Common myeloid progenitor, CD34-positive (primary cell): ENCODE data around the gene ZNF684.
A peak's percentile ranks its signal among the peaks of the same experiment; 100 is the strongest.

Experiments
- CTCF ChIA-PET: fragments of 350-600 bp; sonication (Branson Sonifier 250); formaldehyde crosslinking; loops from one replicate; lab custom pipeline; 2021; ENCODE audit warnings: antibody characterized with exemption; lab: Charles Lee
- POLR2A ChIA-PET: fragments of 350-600 bp; sonication (Branson Sonifier 250); formaldehyde crosslinking; loops from one replicate; lab custom pipeline; 2021; ENCODE audit warnings: antibody characterized with exemption; lab: Charles Lee
- DNase-seq, 3 donors: peaks; one replicate each; pipeline versions ENCODE4 v3.0.0 to v3.0.0-alpha.2; 2013
- H3K27ac ChIP-seq, 2 experiments: 1 replicate in 1 of 2; 2 replicates in 1 of 2; pipeline ENCODE4 v1.7.0; 2013; ENCODE audit warnings: inconsistent platforms in 2 of 2, low read length in 2 of 2, mild to moderate bottlenecking in 2 of 2, low read depth in 1 of 2, moderate library complexity in 1 of 2; ENCODE audit not compliant: severe bottlenecking in 2 of 2, insufficient read depth in 1 of 2, poor library complexity in 1 of 2
- H3K27me3 ChIP-seq, 5 experiments: replicated peaks in 2 of 5; 1 replicate in 3 of 5; 2 replicates in 2 of 5; pipeline versions ENCODE4 v1.6.1 to v1.7.0; 2013; ENCODE audit warnings: low read length in 4 of 5, mild to moderate bottlenecking in 2 of 5, moderate library complexity in 2 of 5, inconsistent platforms in 1 of 5; ENCODE audit not compliant: insufficient read depth in 5 of 5, control insufficient read depth in 4 of 5
- H3K36me3 ChIP-seq, 4 experiments: 1 replicate in 2 of 4; 2 replicates in 2 of 4; pipeline versions ENCODE4 v1.6.1 to v1.7.0; 2013; ENCODE audit warnings: low read length in 3 of 4, control low read depth in 1 of 4, mild to moderate bottlenecking in 1 of 4; ENCODE audit not compliant: control insufficient read depth in 4 of 4, insufficient read depth in 4 of 4
- H3K4me1 ChIP-seq, 4 experiments: 1 replicate in 3 of 4; 2 replicates in 1 of 4; pipeline versions ENCODE4 v1.6.1 to v1.7.1; 2013; ENCODE audit warnings: low read length in 3 of 4, mild to moderate bottlenecking in 3 of 4, control low read depth in 1 of 4, inconsistent platforms in 1 of 4, moderate library complexity in 1 of 4; ENCODE audit not compliant: control insufficient read depth in 4 of 4, insufficient read depth in 4 of 4; ENCODE audit errors: control extremely low read depth in 1 of 4
- H3K4me3 ChIP-seq, 7 experiments: 1 replicate in 4 of 7; 2 replicates in 3 of 7; pipeline versions ENCODE4 v1.5.1 to v1.7.0; 2013; ENCODE audit warnings: mild to moderate bottlenecking in 7 of 7, low read length in 6 of 7, moderate library complexity in 6 of 7, inconsistent platforms in 2 of 7, low read depth in 2 of 7, control low read depth in 1 of 7; ENCODE audit not compliant: insufficient read depth in 4 of 7, control insufficient read depth in 1 of 7; ENCODE audit errors: extremely low read depth in 1 of 7
- H3K9me3 ChIP-seq, 5 experiments: 1 replicate in 4 of 5; 2 replicates in 1 of 5; pipeline versions ENCODE4 v1.6.1 to v1.7.1; 2013; ENCODE audit warnings: low read length in 4 of 5, mild to moderate bottlenecking in 2 of 5, inconsistent platforms in 1 of 5, low read depth in 1 of 5, moderate library complexity in 1 of 5; ENCODE audit not compliant: control insufficient read depth in 4 of 5, insufficient read depth in 2 of 5; ENCODE audit errors: control extremely low read depth in 1 of 5
- WGBS: methylation state at CpG from one replicate; pipeline ENCODE4 v1.1.5; 2013; ENCODE audit not compliant: insufficient coverage; 5-methylcytosine and 5-hydroxymethylcytosine counted together

The ZNF684 gene

DNA sequence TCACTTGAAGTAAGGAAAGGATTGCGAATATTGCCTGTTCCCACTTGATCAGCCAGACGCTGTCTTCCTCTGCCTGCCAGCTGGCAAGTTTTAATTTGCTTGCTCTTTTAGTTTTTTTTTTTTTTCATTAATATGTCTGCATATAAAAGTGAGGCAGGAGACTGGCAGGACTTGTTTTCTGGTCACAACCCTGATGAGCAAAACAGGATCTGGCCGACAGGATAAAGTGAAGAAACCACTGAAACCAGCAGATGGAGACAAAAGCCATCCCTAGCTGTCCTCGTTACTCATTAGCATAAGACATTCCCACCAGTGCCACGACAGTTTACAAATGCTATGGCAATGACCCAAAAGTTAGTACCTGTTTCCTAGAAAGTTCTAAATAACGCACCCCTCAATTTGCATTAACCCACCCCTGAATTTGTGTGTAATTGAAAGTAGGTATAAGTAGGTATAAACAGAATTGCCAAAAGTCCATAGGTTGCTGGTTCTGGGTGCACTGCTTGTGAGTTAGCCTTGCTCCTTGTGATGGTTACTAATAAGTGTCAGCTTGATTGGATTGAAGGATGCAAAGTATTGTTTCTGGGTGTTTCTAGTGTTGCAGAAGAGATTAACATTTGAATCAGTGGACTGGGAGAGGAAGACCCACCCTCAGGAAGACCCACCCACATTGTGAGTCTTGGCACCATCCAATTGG is 60.8 kb downstream of the ZNF684 start:
- peak; percentile 52 to 73 (median 69) for DNase-seq
- CTCF ChIA-PET, result interaction anchor here (0.5 kb wide), 1 partner anchor 180 kb away, joined by 3 read pairs; no protein-coding TSS in a partner anchor

DNA sequence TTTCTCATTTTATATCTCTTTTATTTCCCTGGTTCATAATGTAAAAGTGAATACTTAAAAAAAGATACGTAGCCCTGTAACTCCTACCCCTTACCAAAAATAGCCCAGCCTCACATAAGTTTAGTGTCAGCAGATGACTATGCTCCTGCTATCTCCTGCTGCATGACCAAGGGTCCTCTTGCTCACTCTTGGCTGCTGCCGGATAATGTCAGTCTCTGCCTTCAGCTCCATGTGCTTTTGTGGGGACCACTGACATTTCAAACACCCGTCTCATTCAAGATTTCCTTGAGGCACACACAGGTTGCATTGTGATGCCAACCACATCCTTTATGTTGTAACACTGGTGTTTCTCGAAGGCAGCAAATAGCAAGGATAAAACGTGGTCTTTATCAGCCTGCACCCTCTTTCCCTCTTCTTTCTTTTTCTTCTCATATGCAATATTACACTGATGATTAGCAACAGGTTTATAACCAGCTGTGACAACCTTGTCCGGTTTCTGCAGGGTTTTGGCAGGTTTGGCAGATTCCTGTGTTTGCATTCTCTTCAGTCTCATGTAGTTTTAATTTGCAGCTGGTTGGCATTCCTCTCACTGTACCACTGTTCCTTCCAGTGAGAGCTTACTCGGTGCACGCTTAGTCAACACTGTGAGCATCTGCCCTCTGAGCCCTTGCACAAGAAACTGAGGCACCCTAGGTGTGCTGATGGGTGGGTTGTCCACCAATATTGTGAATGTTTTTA is 62.2 kb downstream of the ZNF684 start:
- POLR2A ChIA-PET, result no interaction called here
- 15% methylated on average over 7 of the region's 8 CpGs for WGBS
- Histone ChIP-seq H3K4me3 (no peak overlapping the region), H3K27ac (no peak overlapping the region), H3K9me3 (no peaks in the 10 kb centered on the region), H3K4me1 (peaks cover 3 to 36% (median 18%) of the 10 kb centered on the region in 4 experiments), H3K36me3 (no peaks in the 10 kb centered on the region), H3K27me3 (no peaks in the 10 kb centered on the region)
- CTCF ChIA-PET, result interaction anchor here (0.8 to 1.3 kb wide), 6 partner anchors 9 to 171 kb away, joined by 3 to 4 read pairs (median 4); no protein-coding TSS in a partner anchor
- peak; percentile 13 to 81 (median 60) for DNase-seq

More for the DNA sequence above, 60.8 kb downstream of the ZNF684 start:
- Histone ChIP-seq H3K4me3 (no peak overlapping the region), H3K9me3 (no peaks in the 10 kb centered on the region), H3K27me3 (no peaks in the 10 kb centered on the region), H3K36me3 (no peaks in the 10 kb centered on the region), H3K4me1 (peaks cover 3 to 36% (median 18%) of the 10 kb centered on the region in 4 experiments), H3K27ac (no peak overlapping the region)
- POLR2A ChIA-PET, result interaction anchor here (0.7 kb wide), 1 partner anchor 114 kb away, joined by 4 read pairs; no protein-coding TSS in a partner anchor
- WGBS, result 73% methylated on average over 2 of the region's 6 CpGs

DNA sequence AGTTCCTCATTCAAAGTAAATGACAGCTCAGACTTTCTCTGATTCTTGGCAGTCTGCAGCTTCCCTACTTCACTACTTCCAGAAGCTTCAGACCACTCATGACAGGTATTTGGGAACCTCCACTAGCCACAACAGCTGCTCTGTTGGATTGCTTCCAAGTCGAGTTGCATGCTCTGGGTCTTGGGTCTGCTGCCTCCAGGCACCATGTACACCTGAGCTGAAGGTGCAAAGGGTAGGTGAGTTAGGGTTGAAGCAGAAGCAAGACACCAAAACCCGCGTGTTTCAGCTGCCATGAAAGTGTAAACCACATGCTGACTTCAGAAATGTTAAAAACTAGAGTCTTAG is 62.7 kb downstream of the ZNF684 start:
- Histone ChIP-seq H3K27ac (no peak overlapping the region), H3K36me3 (no peaks in the 10 kb centered on the region), H3K4me1 (peaks cover 3 to 36% (median 18%) of the 10 kb centered on the region in 4 experiments), H3K4me3 (no peak overlapping the region), H3K27me3 (no peaks in the 10 kb centered on the region), H3K9me3 (no peaks in the 10 kb centered on the region)
- CTCF ChIA-PET, result interaction anchor here (0.8 to 1.3 kb wide), 6 partner anchors 9 to 170 kb away, joined by 3 to 4 read pairs (median 4); no protein-coding TSS in a partner anchor
- POLR2A ChIA-PET, result no interaction called here
- peak in 2 of 3 donors; percentile 32 to 48 for DNase-seq
- 93% methylated on average over 2 of the region's 3 CpGs for WGBS

- ChIA-PET POLR2A (no interaction called here), CTCF (no interaction called here)
- DNase-seq, result no peak
- no peaks in the 10 kb centered on the region for H3K36me3 ChIP-seq
- 84% methylated on average over 5 of the region's 7 CpGs for WGBS
- H3K27ac ChIP-seq, result no peak overlapping the region
- no peak overlapping the region for H3K4me3 ChIP-seq
- no peaks in the 10 kb centered on the region for H3K27me3 ChIP-seq
- peaks cover 3 to 32% (median 16%) of the 10 kb centered on the region in 4 experiments for H3K4me1 ChIP-seq
- no peaks in the 10 kb centered on the region for H3K9me3 ChIP-seq
Observed at GRCh38 chr1:40595623-40596022, 64.2 kb downstream of the ZNF684 start.
